Right lobe of liver (tissue), 4 donors: ENCODE measurements around the gene ATG7.

Experiments
- POLR2A ChIP-seq: fragments of 450-650 bp; IDR thresholded peaks from one replicate; pipeline ENCODE4 v1.6.1; 2017; ENCODE audit warnings: antibody characterized with exemption, mild to moderate bottlenecking
- TF ChIP-seq, protein P1 (sequence below), 4 donors: fragments of 200-600 bp in 3 of 4; fragments of 450-650 bp in 1 of 4; IDR thresholded peaks; one replicate each; pipeline versions ENCODE4 v1.5.1 to v1.8.0; 2016 to 2022; ENCODE audit warnings: antibody characterized with exemption in 4 of 4, mild to moderate bottlenecking in 2 of 4
- donor health status: DM: no; HTN: no; CAD: no.
- donor health status: DM: no; HTN: no; CAD: no.
- donor health status: DM: no; HTN: yes; CAD: no.

DNA sequence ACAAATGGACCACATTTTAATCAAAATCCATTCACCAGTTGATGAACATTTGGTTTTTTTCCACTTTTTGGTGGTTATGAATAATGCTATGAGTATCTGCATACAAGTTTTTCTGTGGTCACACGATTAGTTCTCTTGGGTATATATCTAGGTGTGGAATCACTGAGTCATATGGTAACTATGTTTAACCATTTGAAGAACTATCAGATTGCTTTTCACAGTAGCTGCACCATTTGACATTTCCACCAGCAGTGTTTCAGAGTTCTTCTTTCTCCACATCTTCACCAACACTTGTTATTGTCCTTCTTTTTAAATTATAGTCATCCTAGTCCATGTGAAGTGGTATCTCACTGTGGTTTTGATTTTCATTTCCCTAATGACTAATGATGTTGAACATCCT, 33.3 kb upstream of the ATG7 start:
- no peak for TF ChIP-seq POLR2A
- TF ChIP-seq, protein P1, sequence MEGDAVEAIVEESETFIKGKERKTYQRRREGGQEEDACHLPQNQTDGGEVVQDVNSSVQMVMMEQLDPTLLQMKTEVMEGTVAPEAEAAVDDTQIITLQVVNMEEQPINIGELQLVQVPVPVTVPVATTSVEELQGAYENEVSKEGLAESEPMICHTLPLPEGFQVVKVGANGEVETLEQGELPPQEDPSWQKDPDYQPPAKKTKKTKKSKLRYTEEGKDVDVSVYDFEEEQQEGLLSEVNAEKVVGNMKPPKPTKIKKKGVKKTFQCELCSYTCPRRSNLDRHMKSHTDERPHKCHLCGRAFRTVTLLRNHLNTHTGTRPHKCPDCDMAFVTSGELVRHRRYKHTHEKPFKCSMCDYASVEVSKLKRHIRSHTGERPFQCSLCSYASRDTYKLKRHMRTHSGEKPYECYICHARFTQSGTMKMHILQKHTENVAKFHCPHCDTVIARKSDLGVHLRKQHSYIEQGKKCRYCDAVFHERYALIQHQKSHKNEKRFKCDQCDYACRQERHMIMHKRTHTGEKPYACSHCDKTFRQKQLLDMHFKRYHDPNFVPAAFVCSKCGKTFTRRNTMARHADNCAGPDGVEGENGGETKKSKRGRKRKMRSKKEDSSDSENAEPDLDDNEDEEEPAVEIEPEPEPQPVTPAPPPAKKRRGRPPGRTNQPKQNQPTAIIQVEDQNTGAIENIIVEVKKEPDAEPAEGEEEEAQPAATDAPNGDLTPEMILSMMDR (IDR thresholded peaks at IDR 0.05), result no peak
